NK-92 (cell line): ENCODE data around the gene BTBD16.

Source experiments
- DNase-seq: peaks from one replicate; lab custom pipeline; 2025; ENCODE audit not compliant: unreplicated experiment; lab: John Stamatoyannopoulos, UW

Gene BTBD16

GRCh38 chr10:122246830-122247520, 24.1 kb upstream of the BTBD16 start:
- no peak for DNase-seq

DNA sequence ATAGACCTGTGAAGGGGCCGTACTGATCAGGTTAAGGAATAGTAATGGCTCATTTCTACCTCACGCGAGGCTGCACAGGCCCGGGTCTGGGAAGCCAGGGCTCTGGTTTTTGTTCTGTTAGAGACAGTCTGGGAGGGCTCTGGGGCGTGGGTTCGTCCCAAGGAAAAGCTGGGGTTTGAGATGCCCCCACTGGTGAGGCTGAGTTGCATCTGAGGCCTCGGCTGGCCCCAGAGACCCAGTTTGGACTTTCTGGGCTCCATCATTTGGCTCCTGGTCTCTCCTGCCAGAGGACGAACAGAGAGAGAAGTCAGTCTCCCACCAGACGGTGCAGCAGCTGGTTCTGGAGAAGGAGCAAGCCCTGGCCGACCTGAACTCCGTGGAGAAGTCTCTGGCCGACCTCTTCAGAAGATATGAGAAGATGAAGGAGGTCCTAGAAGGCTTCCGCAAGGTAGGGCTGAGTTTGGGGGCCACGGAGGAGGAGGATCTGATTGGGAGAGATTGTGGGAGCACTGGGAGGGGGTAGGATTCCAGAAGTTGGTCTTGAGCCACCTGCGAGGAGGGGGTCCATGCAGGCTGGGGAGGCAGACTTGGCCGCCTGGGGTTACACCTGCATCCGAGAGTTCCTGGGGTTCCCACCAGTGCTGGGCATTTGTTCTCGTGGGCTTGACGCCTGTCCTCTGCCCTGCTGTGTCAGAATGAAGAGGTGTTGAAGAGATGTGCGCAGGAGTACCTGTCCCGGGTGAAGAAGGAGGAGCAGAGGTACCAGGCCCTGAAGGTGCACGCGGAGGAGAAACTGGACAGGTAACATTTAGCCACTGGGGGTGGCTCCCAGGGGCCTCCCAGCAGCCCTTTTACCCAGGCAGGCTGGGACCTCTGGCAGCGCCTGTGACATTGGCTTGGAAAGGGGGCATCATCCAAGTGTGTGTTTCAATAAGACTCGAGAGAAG, 22.5 kb upstream of the BTBD16 start:
- DNase-seq = no peak

GRCh38 chr10:122249303-122249850, 21.7 kb upstream of the BTBD16 start:
- DNase-seq = no peak

DNA sequence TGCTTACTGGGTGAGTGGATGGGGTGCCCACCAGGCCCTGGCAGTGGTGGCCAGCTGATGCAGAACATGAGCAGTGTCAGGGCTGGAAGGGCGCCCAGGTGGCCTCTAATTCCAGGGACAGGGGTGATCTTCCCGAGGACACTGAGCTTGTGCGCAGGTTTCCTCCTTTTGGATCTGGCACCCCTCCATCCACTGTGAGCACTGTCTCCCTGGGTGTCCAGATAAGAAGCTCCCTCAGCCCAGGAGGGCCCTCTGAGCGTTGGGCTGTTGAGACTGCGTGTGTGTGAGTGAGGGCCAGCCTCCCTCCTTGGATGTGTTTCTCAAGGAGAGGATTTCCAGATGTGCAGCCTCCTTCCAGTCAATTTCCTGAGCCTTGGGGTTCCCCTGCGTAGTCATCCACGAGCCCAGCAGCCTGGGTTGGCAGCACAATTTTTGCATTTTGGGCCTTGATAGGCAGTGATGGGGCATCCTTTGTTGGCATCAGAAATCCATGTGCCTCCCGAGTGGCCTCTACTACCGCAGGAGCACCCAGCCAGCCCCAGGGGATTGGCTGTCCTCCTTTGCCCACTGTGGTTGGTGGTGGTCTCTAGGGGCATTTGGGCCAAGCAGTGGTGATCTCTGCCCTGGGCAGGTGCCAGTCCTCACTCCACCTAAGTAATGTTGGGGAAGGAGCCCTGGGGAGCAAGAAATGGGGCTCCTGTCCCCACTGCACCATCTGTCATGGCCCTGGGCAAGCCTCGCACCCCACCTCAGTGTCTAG, 20.9 kb upstream of the BTBD16 start:
- DNase-seq = no peak

DNA sequence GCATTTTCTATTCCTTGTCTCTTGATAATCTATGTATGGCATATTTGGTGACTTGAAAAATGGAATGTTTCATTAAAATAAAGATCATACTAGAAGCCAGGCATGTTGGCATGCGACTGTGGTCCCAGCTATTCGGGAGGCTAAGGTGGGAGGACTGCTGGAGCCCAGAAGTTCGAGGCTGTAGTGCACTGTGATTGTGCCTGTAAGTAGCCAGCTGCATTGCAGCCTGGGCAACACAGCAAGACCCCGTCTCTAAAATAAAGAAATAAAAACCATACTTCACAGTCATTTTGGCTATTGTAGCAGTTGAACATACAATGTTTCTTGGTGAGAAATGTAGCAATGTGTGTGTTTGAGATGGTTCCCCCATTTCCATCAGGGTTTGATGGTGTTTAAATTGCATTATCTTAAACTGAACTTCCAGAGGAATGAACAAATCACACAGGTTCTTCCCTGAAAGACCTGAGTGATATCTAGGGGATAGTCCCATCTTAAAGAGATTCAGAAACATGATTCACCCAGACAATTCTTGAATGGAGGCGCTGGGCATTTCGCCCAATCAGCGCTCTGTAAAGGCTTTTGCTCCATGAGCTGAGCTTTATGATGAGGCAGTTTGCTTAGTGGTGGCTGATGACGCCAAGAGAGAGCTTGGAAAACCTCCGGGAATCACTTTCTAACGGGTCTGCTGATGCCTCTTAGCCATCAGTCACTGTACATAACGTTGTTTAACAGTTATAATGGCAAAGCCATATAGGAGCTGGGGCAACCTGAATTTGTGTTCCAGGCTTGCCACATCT, 19.4 kb upstream of the BTBD16 start:
- no peak for DNase-seq

DNA sequence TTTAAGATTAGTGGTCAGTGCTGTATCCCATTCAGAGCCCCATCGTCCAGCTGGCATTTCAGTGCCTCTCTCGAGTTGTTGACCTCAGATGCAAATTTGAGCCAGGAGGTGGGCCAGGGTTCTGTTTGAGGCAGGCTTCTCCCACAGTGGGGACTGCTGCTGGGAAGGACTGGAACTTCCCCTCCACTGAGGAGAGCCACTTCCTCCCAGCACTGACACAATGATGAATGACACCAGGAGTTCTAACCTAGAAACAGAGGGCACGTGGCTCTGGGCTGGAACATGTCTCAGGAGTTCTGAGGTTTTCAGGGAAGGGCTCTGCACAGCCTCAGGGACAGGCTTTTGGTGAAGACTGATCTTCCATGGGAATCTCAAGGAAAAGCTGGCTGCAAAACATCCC, 18.3 kb upstream of the BTBD16 start:
- DNase-seq = no peak

- no peak for DNase-seq
These were observed 17.5 kb upstream of the BTBD16 start for GRCh38 chr10:122253605-122254004.

DNA sequence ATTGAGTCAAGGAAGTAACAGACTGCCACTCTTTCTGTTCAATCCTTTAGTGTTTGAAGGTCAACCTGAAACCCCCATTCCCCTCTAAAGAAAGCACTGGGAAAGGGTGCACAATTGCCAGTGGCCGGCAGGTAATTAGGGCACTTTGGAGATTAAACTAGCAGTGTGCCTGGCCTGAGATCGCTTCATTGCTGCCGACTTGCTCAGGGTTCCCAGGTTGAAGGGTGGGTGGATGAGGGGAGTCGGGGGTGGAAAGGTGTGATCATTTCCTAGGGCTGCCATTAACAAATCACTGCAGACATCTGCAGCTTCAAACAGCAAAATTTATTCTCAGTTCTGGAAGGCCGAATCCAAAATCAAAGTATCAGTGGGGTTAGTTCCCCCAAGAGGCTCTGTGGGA, 16.3 kb upstream of the BTBD16 start:
- DNase-seq = no peak

- DNase-seq = no peak
These were observed 15.4 kb upstream of the BTBD16 start for GRCh38 chr10:122255509-122256301.

DNA sequence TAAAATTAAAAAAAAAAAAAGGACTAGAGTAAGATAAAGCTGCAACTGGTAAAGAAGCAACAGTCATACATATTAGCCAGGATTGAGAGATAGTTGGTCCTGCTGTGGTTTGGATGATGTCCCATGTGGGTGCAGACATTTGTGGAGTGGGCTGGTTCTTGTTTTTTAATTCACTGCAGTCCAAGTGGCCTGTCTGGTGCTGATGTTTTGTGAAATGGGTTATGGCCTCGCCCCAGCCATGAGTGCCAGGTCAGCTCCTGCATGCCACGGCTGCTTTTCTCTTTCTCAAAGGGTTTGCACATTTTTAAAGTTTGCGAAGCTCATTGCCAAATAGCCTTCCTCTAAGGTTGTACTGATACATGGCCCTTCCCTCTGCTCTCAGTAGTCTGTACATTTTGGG, 14.1 kb upstream of the BTBD16 start:
- DNase-seq = no peak

GRCh38 chr10:122258136-122259074, 12.7 kb upstream of the BTBD16 start:
- no peak for DNase-seq

GRCh38 chr10:122259075-122259466, 12.0 kb upstream of the BTBD16 start:
- no peak for DNase-seq

- DNase-seq = no peak
These were observed 9.5 kb upstream of the BTBD16 start for GRCh38 chr10:122261584-122261983.

- no peak for DNase-seq
These were observed 7.1 kb upstream of the BTBD16 start for GRCh38 chr10:122263971-122264370.

GRCh38 chr10:122264436-122264835, 6.7 kb upstream of the BTBD16 start:
- DNase-seq = no peak

DNA sequence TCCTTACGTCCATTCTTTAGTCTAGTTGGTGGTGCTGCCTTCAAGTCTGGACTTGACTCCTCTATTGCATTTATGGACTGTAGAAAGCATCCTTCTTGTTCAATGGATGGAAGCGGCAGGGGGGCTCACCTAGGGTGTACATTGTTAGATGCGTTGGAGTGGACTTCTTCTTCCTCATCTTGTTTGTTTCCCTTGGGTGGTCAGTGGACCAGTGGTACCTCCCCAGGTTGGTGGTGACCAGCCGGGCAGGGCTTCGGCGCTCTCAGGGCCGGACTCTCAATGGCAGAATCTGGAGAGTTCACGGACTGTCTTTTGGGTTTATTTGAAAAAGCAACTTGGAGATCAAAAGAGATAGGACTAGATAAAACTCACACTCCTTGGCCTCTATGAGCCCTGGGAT, 6.2 kb upstream of the BTBD16 start:
- no peak for DNase-seq

DNA sequence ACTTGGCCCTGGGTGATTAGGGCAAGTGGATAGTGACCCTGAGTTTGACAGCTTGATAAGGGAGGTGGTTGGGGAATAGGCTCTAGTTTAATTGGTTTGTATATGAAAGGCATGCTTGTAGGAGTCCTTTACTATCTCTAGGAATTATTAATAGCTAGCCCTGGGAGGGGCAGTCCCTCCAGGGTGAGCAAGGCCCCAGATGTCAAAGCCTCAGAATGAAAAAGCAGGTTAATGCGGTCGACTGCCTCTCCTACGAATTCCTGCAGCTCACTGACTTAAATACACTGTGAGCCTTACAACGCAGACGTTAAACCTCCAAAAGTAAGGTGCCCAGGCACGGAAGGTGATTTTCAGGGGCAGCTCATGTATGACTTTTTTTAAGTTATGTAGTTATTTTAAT, 5.2 kb upstream of the BTBD16 start:
- DNase-seq = no peak

DNA sequence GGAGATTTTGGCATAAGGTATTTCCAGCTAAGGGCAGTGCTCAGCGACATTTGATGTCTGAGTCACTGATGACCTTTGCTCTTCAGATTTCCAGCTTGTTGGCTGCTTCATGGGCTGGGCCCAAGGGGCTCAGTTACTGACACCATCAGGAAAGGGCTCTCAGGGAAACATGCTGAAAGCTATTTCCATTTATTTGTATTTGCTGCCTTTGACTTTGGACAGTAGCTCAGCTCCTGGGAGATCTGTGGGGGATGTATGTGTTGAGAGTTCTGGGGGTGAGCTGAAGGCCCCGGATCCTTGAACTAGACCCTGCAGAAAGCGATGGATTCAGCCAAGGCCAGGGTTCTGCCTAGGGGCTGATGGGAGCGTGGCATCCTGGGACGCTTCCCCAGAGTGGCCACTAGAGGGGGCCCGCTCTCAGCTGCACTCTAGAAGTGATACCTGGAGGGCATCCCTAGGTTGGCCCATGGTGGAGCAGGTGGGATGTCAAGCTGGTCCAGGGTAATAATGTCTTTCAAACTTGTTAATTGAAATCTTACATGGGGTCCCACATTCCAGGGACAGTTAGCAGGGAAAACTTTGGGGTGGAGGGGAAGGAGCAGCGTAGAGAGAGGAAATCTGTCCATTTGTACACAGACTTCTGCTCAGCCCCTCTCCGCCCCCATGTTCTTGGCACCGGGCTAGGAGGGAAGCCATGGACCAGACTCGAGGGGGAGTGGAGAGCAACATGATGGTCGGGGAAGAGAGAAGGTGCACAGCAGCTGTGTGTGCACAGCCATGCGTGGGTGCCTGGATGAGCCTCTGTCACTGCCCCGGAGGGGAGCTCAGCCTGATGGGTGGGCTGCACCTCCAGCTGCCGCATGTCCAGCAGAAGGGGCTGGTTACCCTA, 3.0 kb upstream of the BTBD16 start:
- DNase-seq = no peak
